NCI-H2196 treated with DMSO at 0.1 percent for 48 hours (cell line): ENCODE measurements around the gene ADIPOR1.
A peak's percentile ranks its signal among the peaks of the same experiment; 100 is the strongest.

Experiments used
- DNase-seq: peaks from one replicate; lab custom pipeline; 2025; ENCODE audit not compliant: unreplicated experiment; lab: John Stamatoyannopoulos, UW

Gene ADIPOR1

DNA sequence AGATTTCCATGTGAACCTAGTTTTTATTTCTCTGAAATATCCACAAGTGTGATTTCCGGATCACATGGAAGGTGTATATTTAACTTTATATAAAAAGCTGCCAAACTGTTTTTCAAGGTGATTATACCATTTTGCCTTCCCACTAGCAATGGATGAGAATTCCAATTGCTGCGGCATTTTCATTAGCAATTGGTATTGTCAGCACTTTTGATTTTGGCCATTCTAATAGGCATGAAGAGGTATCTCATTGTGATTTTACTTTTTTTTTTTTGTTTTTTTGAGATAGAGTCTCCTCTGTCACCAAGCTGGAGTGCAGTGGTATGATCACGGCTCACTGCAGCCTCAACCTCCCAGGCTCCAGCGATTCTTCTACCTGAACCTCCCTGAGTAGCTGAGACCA is 13.9 kb upstream of the ADIPOR1 start:
- no peak for DNase-seq

- DNase-seq = peak; percentile 23
These were observed 10.8 kb upstream of the ADIPOR1 start for GRCh38 chr1:202968895-202969295.

GRCh38 chr1:202968351-202968750 is 10.2 kb upstream of the ADIPOR1 start:
- DNase-seq = no peak

DNA sequence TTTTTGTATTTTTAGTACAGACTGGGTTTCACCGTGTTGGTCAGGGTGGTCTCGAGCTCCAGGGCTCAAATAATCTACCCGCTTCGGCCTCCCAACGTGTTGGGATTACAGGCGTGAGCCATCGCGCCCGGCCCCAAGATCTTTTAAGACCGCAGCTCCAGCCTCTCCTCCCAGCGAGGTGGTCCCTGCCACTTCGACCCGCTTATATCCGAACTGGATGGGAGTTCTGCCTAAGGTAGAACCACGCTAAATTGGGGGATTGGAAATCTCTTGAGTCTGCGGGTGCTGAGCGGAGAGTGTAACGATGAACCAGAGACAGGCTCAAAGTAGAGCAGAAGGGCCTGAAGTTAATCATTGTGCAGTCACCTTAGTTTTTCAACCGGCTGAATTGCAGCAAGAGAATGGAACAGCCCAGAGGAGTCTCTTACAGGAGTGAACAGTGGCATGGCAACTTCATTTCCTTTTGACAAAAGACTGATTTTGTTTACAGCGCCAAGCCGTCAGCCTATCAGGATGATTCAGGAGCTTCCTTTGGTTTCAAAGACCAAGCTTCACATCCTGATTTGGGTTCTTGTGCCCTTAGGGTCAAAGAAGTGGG is 9.7 kb upstream of the ADIPOR1 start:
- no peak for DNase-seq

DNA sequence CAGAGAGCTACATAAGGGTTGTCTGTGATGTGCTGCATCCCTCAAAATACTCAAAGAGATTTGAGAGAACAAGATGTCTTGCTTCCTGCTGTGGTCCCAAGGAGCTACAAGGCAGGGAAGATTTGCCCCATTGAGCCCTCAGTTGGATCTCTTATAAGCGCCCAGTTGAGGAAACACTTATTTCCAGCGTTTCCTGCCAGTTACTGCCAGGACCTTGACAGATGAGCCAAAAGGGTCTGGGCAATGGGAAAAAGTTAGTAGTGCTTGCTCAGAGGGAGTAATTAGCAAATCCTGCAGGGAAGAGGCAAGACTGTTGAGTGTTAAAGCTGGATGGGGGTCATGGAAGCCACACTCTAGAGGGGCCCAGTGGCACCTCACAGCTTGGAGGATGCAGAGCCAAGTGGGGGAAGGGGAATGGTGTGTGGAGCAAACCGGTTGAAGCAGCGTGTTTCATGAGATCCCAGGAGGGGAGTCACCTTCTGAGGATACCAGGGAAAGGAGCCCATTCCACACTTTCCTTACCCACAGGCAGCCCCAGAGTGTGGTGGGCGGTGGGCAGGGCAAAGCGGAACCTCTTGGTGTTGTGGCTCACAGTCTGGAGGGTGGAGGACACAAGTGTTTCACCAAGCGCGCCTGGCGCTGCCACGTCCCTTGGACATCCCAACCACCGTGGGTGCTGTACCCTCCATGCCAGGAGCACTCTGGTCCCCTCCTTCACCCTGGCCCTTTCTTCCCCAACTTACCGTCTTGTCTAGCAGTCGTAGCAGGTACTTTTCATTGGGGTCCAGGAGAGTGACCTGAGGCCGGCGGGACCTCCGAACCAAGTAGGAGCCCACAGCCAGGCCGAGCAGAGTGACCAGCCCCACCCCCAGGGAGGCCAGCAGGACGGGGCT is 8.1 kb upstream of the ADIPOR1 start:
- no peak for DNase-seq

GRCh38 chr1:202965422-202965821 is 7.3 kb upstream of the ADIPOR1 start:
- no peak for DNase-seq

DNA sequence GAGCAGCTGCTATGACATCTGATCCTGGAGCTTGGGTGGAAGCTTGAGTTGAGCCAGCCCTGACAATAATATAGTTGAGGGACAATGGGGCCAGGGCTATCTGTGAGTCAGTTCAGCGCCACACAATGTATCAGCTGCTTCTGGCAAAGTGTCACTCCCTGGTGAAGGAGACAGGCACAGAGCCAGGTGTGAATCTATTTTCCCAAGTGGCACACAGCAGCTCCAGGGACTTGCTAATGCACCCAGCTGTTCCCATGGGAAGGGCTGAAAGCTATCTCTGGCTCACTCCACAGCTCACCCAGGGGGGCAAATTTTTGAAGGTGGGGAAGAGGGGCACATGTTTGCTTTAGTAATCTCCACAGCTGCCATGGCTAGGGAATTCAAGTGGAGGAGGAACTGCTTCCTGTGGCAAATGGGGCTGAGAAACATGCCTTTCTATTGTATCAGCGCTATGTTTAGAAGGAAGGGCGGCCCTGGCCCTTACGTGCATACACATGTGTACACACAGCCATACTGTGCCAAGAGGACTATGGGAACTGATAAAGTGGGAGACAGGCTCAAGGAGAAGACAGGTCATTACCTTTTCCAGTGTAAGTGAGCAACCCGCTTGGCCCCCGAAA is 6.8 kb upstream of the ADIPOR1 start:
- peak; percentile 92 for DNase-seq

- DNase-seq = no peak
These were observed 3.2 kb upstream of the ADIPOR1 start for GRCh38 chr1:202961220-202961880.

GRCh38 chr1:202959276-202959620 is 1.1 kb upstream of the ADIPOR1 start:
- DNase-seq = peak; percentile 30

DNA sequence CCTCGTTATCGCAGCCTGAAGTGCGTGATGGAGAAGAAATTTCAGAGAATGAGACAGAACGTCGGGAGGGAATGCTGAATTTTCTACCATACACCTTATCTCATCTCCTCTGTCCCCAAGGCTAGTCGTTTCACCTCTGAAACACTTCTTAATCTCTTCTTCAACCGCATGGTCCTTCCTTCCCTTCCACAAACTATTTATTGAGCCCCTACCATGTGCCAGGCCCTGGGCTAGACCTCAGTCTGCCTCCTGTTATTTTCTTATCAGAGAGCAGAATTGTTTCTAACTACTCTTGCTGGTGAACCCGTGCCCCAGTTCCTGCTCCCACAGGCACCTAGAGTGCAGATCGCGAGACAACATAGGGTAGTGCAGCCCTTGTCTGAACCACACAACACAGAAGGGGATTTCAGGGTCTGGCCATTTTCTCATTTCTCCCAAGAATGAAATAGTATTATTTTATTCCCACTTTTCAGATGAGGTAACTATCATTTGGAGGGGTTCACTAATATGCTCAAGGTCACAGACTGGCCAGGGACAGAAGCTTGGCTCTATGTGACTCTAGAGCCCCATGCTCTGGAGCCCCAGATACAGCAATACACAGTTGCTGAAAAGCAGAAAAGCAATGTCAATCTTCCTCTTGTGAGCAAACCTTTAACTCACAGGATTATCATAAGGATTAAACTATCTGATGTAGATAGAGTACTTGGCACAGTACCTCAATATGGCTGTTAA is 598 bp upstream of the ADIPOR1 start:
- DNase-seq = no peak

DNA sequence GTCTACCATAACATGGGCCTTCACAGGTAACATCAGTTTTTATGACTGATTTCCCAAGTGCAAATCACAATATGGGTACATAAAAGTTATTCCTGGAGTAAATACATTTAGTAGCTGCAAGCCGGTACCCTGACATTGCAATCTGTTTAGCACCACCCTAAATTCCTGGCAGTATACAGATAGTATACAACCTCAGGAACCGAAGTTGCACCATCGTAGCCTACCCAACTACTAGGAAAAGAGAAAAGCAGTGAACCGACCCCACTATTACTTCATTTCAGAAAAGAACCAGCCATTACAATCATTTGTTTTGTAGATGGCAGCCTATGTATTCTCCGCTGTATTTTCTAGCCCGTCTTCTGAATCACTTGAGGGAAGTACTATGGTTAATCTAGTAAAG is 1.1 kb downstream of the ADIPOR1 start:
- DNase-seq = no peak

DNA sequence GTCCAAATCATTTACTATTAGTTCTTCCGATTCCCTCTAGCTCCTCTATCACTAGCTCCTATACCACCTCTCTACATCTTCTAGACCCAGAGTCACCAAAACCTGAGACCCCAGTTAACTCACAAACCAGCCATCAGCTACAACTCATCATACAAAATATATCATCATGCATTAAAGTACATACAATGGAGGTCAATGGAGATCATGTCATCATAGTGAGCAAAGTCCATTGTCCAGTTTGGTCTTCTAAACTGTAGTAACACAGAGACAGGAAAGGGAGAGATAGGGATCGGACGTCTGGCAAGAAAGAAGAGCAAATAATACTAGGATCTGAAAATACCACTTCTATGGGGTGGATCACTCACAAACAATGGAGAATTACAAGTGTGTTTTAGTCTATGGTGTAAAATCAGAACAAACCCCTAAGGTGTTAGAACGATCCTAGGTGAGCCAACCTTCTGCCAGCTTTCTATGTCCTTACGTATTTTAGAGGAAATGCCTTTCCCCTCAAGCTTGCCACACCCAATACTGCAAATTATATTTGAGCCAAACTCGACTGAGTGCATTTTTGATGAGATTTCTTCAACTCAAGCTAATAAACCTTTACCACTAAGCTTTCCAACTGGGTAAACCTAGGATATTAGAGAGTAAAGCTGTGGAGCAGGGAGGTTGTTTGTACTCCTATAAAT is 3.9 kb downstream of the ADIPOR1 start:
- no peak for DNase-seq

GRCh38 chr1:202953392-202953791 is 4.7 kb downstream of the ADIPOR1 start:
- DNase-seq = no peak

DNA sequence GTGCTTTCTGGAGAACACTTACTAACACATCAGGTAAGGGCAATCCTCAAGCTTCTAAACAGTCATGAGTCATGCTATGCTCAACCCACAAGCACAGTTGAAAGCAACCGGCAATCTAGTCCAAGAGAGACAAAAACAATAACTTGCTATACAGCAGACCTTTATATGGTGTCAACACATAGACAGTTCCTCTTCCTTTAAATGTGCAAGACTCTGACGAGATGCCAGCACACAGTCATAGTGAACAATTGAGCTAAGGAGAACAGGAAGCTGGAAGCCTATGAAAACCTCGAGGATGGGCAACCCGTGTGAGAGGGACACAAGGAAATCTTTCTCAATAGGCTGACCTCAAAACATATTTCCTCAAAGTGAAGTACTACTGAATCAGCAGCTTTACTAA is 5.3 kb downstream of the ADIPOR1 start:
- DNase-seq = no peak

DNA sequence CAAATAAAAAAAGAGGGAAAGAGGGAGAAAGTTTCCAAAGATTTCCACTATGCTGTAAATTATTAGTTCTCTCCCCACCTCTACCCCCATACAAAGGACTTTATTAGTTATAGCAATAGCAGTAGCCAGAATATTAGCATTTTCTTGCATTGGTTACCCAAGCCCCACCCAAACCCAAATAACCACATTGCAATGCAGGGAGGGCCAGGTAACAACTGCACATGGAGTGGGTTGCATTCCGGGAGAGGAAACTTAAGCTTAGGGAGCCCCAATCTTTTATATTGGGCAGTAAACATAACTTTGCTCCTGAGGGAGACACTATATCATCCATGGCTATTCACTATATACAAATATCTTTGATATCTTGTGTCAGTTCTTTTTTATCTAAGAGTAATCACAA is 6.0 kb downstream of the ADIPOR1 start:
- no peak for DNase-seq

DNA sequence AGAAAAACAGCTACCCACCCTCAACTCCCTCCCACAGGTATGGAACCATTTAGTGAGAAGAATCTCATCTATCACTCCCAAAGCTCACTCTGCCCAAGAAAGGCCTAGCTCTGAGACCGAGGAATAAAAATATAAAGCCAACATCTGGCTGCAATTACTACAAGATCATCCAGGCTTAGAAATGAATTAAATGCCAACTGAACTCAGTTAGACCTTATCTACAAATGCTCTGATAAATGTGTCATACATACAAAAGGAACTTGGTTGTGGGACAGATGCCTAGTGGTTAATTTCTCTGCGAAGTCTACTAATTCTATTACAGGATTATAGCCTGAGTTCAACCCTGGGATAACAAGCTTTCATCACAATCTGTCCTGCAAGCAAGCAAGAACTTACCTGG is 6.7 kb downstream of the ADIPOR1 start:
- no peak for DNase-seq

- no peak for DNase-seq
These were observed 12.6 kb downstream of the ADIPOR1 start for GRCh38 chr1:202945483-202945882.

- no peak for DNase-seq
These were observed 13.6 kb downstream of the ADIPOR1 start for GRCh38 chr1:202944438-202944921.

DNA sequence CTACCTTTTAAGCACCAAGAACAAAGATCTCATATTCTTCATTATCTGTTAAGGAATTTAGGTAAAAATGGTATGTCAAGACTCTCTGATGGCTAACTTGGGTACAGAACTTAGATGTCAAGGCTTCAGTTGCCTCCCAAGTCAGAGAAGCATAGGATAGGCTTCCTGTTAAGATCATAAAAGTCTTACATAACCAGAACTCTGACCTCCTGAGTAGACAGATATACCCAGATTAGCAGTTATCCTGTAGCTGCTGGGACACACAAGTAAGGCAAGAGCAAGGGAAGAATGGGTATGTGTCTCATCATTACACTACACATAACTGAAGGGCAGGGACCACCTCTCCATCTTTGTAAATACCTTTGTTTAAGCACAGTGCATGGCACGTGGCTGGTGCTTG is 15.7 kb downstream of the ADIPOR1 start:
- DNase-seq = no peak

DNA sequence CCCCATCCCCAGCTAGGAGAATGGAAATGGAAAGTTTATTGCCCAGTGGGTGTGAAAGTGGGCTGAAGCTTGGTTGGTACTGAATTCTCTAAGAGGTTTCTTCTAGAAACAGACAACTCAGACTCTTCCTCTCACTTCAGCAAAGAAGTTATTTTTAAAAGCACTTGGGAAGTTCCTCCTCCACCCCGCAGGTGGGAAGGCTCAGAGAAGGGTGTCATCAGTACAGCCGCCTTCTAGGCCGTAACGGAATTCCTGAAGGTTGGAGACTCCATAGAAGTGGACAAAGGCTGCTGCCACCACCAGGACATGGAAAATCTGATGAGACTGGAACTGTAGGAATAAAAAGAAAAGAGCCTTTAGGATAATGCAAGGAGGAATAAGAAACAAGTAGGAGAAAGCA is 16.7 kb downstream of the ADIPOR1 start:
- no peak for DNase-seq
